ENCODE results near the gene SPRING1. TPM values are rescaled to one million over a fixed set of nuclear protein-coding genes. Genes with fewer than 3 reads are reported as not detected.

Gene SPRING1
- total and polyA plus RNA-seq, 4 donors: 6.0 to 11.7 (median 8.4) TPM

GRCh38 chr12:116734156-116734768 lies 3.6 kb downstream of the SPRING1 start (continued):
- no peak for TF ChIP-seq CTCF (IDR thresholded peaks at IDR 0.05; ENCODE audit: low read depth, low read length, missing input control)

- H3K27ac ChIP-seq (ENCODE audit: low read depth in 1 of 2, low read length in 2 of 2): no peak overlapping the region
- WGBS: 96% methylated on average over 3 of the region's 3 CpGs
- no peaks in the 10 kb centered on the region for H3K9me3 ChIP-seq (ENCODE audit: control insufficient read depth in 4 of 4, low read length in 3 of 4)
- no peak overlapping the region for H3K9ac ChIP-seq (ENCODE audit: low read depth in 1 of 2, low read length in 2 of 2)
- DNase-seq (ENCODE audit: low spot score): no peak
- peaks cover 0 to 3% (median 0%) of the 10 kb centered on the region in 4 donors for H3K36me3 ChIP-seq (ENCODE audit: control insufficient read depth in 4 of 4, insufficient read depth in 3 of 4, low read depth in 1 of 4, low read length in 3 of 4)
- H3K4me3 ChIP-seq (ENCODE audit: low read depth in 1 of 3, low read length in 3 of 3): no peak overlapping the region
- H3K4me1 ChIP-seq (ENCODE audit: control insufficient read depth in 4 of 4, insufficient read depth in 4 of 4, low read length in 3 of 4): peaks cover 5 to 21% (median 18%) of the 10 kb centered on the region in 4 donors
- no peaks in the 10 kb centered on the region for H3K27me3 ChIP-seq (ENCODE audit: control insufficient read depth in 4 of 4, insufficient read depth in 4 of 4, low read length in 3 of 4)
- TF ChIP-seq FOXA1 (IDR thresholded peaks at IDR 0.05): no peak
These were observed 6.1 kb downstream of the SPRING1 start for GRCh38 chr12:116731801-116732200.

- TF ChIP-seq ZBTB33 (IDR thresholded peaks at IDR 0.05): no peak
- no peak for TF ChIP-seq GABPA (IDR thresholded peaks at IDR 0.05 in 1 of 2, conservative IDR thresholded peaks at IDR 0.05 in 1 of 2)
- TF ChIP-seq YY1 (IDR thresholded peaks at IDR 0.05): no peak
- TF ChIP-seq MAX (IDR thresholded peaks at IDR 0.05): no peak
- TF ChIP-seq TAF1 (conservative IDR thresholded peaks at IDR 0.05): no peak
- Histone ChIP-seq H3K9ac (ENCODE audit: low read depth in 1 of 2, low read length in 2 of 2) (no peak overlapping the region), H3K36me3 (ENCODE audit: control insufficient read depth in 4 of 4, insufficient read depth in 3 of 4, low read depth in 1 of 4, low read length in 3 of 4) (peaks cover 0 to 3% (median under 1%) of the 10 kb centered on the region in 4 donors), H3K9me3 (ENCODE audit: control insufficient read depth in 4 of 4, low read length in 3 of 4) (no peaks in the 10 kb centered on the region), H3K4me3 (ENCODE audit: low read depth in 1 of 3, low read length in 3 of 3) (no peak overlapping the region), H3K27me3 (ENCODE audit: control insufficient read depth in 4 of 4, insufficient read depth in 4 of 4, low read length in 3 of 4) (no peaks in the 10 kb centered on the region), H3K4me1 (ENCODE audit: control insufficient read depth in 4 of 4, insufficient read depth in 4 of 4, low read length in 3 of 4) (peaks cover 0 to 3% (median 0%) of the 10 kb centered on the region in 4 donors), H3K27ac (ENCODE audit: low read depth in 1 of 2, low read length in 2 of 2) (no peak overlapping the region)
- DNase-seq (ENCODE audit: low spot score): no peak
- 70% methylated on average over 6 of the region's 6 CpGs for WGBS
These were observed 10.0 kb downstream of the SPRING1 start for GRCh38 chr12:116727891-116728290.

- Histone ChIP-seq H3K9me3 (ENCODE audit: control insufficient read depth in 4 of 4, low read length in 3 of 4) (no peaks in the 10 kb centered on the region), H3K27me3 (ENCODE audit: control insufficient read depth in 4 of 4, insufficient read depth in 4 of 4, low read length in 3 of 4) (no peaks in the 10 kb centered on the region), H3K36me3 (ENCODE audit: control insufficient read depth in 4 of 4, insufficient read depth in 3 of 4, low read depth in 1 of 4, low read length in 3 of 4) (peaks cover 0 to 3% (median 1%) of the 10 kb centered on the region in 4 donors), H3K9ac (ENCODE audit: low read depth in 1 of 2, low read length in 2 of 2) (peak overlapping the region in 1 of 2 donors; percentile 5), H3K4me3 (ENCODE audit: low read depth in 1 of 3, low read length in 3 of 3) (no peak overlapping the region), H3K27ac (ENCODE audit: low read depth in 1 of 2, low read length in 2 of 2) (no peak overlapping the region), H3K4me1 (ENCODE audit: control insufficient read depth in 4 of 4, insufficient read depth in 4 of 4, low read length in 3 of 4) (peaks cover 0 to 3% (median 0%) of the 10 kb centered on the region in 4 donors)
- DNase-seq (ENCODE audit: low spot score): no peak
- TF ChIP-seq RAD21 (IDR thresholded peaks at IDR 0.05) (no peak), NR2F2 (IDR thresholded peaks at IDR 0.05) (no peak), CTCF (IDR thresholded peaks at IDR 0.05; ENCODE audit: low read depth, low read length, missing input control) (no peak), RXRA (IDR thresholded peaks at IDR 0.05) (no peak), FOXA2 (IDR thresholded peaks at IDR 0.05) (no peak), MAX (IDR thresholded peaks at IDR 0.05) (no peak), ATF3 (IDR thresholded peaks at IDR 0.05) (no peak), YY1 (IDR thresholded peaks at IDR 0.05) (no peak), TAF1 (conservative IDR thresholded peaks at IDR 0.05) (no peak), GABPA (IDR thresholded peaks at IDR 0.05 in 1 of 2, conservative IDR thresholded peaks at IDR 0.05 in 1 of 2) (no peak), REST (IDR thresholded peaks at IDR 0.05) (no peak)
- 85% methylated on average over 3 of the region's 3 CpGs for WGBS
These were observed 10.6 kb downstream of the SPRING1 start for GRCh38 chr12:116727261-116727660.
